Heart right ventricle (tissue), 16 donors: ENCODE measurements around the gene TAOK2. TPM values are rescaled to one million over a fixed set of nuclear protein-coding genes. Genes with fewer than 3 reads are reported as not detected.
"Not testable (repeated sequence)": the region's sequence is repeated elsewhere in the genome, so short reads cannot be mapped to it uniquely, and the experiment has no call there.

Experiments used
- ATAC-seq, 8 donors: fragments of 200-7000 bp; cut with Tn5 transposase; one replicate each; pipeline ENCODE4 v1.9.1; 2020; ENCODE audit warnings: mild to moderate bottlenecking in 8 of 8, moderate library complexity in 8 of 8, moderate number of reproducible peaks in 1 of 8
- DNase-seq, 2 donors: peaks; one replicate each; pipeline ENCODE4 v3.0.0-alpha.2; 2020
- H3K27ac ChIP-seq, 10 donors: fragments of 200-600 bp; sonication (generic) in 2 of 10; one replicate each; pipeline versions ENCODE4 v1.5.0 to v1.8.0; 2020 to 2022; ENCODE audit warnings: mild to moderate bottlenecking in 3 of 10
- H3K27me3 ChIP-seq, 7 donors: fragments of 200-600 bp; one replicate each; pipeline ENCODE4 v1.8.0; 2021 to 2022; ENCODE audit warnings: mild to moderate bottlenecking in 2 of 7
- H3K36me3 ChIP-seq, 9 donors: fragments of 200-600 bp; sonication (generic) in 1 of 9; one replicate each; pipeline versions ENCODE4 v1.5.0 to v1.8.0; 2020 to 2022; ENCODE audit warnings: mild to moderate bottlenecking in 2 of 9
- H3K4me1 ChIP-seq, 9 donors: fragments of 200-600 bp; sonication (generic) in 1 of 9; one replicate each; pipeline versions ENCODE4 v1.5.0 to v1.8.0; 2020 to 2022; ENCODE audit warnings: mild to moderate bottlenecking in 4 of 9
- H3K4me3 ChIP-seq, 10 donors: fragments of 200-600 bp; sonication (generic) in 2 of 10; one replicate each; pipeline versions ENCODE4 v1.5.0 to v1.8.0; 2020 to 2022; ENCODE audit warnings: mild to moderate bottlenecking in 7 of 10, moderate library complexity in 2 of 10
- H3K9me3 ChIP-seq, 11 donors: fragments of 200-600 bp in 10 of 11; sonication (generic) in 2 of 11; one replicate each; pipeline versions ENCODE4 v1.5.0 to v1.8.0; 2013 to 2022; ENCODE audit warnings: mild to moderate bottlenecking in 2 of 11, control low read depth in 1 of 11, moderate library complexity in 1 of 11
- WGBS, 2 donors: extraction: QIAGEN DNeasy Blood & Tissue Kit; methylation state at CpG; one replicate each; pipeline ENCODE4 v1.1.7; 2013; ENCODE audit warnings: inconsistent platforms in 1 of 2; 5-methylcytosine and 5-hydroxymethylcytosine counted together
- intact Hi-C, 10 donors: fragments of 100-400 bp; cut with DNase I; formaldehyde crosslinking; loops; one replicate each; pipeline versions ENCODE4 v1.11.1 to v1.14.2; 2022
- polyA plus RNA-seq, 2 donors: library from polyadenylated mRNA; stranded (reverse); fragments of 200-250 nt; gene quantifications; one replicate each; pipeline ENCODE4 v1.2.3, GENCODE V29; 2013
- total RNA-seq, 10 donors: library from RNA; stranded (reverse); fragmentation: NEBNext Ultra II Directional in 3 of 10; extraction: Animal tissue kit (Norgen Biotek cat#: 25700) in 3 of 10; gene quantifications; one replicate each; pipeline versions ENCODE4 v1.2.1 to v1.2.4, GENCODE V29; 2021 to 2023
- TF ChIP-seq, protein P1 (sequence below), 9 donors: fragments of 200-600 bp; sonication (generic) in 2 of 9; IDR thresholded peaks; one replicate each; pipeline versions ENCODE4 v1.5.0 to v1.8.0; 2021 to 2022; ENCODE audit warnings: antibody characterized with exemption in 9 of 9, mild to moderate bottlenecking in 5 of 9, moderate library complexity in 1 of 9
- donor health status: Arrhythmogenic right ventricular cardiomyopathy.
- donor health status: ischemic (EF 13 %, LVEDD 7.1; RV severe dilation, severe dysfunction).
- donor health status: healthy with polysubstance abuse.
- donor health status: DM: no; HTN: yes; CAD: no.
- donor health status: DM: no; HTN: no; CAD: no.
- donor health status: ischemic (EF 25% LVEDD 6.9; RV normal size, moderate dysfunction).
- donor health status: ischemic (EF 25% LVEDD 5.7; RV mildly dilated, moderate dysfunction).
- donor health status: healthy.
- donor health status: DM: yes; HTN: yes; CAD: no.
- donor health status: Ischemic cardiomyopathy.
- donor health status: ischemic (EF 35%, LVEDD 5.7; RV mildly dilated, moderate dysfunction).
- donor health status: nonischemic (EF 11% LVEDD 7.7; RV severe dilation, severe dysfunction).
- donor health status: DM: yes; HTN: yes; CAD: no.
- donor health status: PGD.
- donor health status: ischemic (EF 29% LVEDD 5.4; RV normal size, mild dysfunction).
- donor health status: nonischemic (EF 23%, LVEDD 6.1; RV moderate dilation, normal function).

Gene TAOK2
- total and polyA plus RNA-seq, 12 donors = 27.0 to 50.4 (median 32.7) TPM

- intact Hi-C loops = loop anchor here in 7 of 10 donors (5.0 to 10.0 kb wide), 6 partner anchors 36 to 81 kb away; partner anchors contain the start of genes TAOK2 (in 2 of the 7), TMEM219 (in 2 of the 7), HIRIP3 (in 1 of the 7) and INO80E (in 1 of the 7)
- WGBS, 2 donors = 1% methylated on average over 12 of the region's 12 CpGs
- peak overlapping the region; percentile 18 to 92 (median 88) for H3K27ac ChIP-seq
Observed at GRCh38 chr16:29926711-29927052, 47.0 kb upstream of the TAOK2 start.

DNA sequence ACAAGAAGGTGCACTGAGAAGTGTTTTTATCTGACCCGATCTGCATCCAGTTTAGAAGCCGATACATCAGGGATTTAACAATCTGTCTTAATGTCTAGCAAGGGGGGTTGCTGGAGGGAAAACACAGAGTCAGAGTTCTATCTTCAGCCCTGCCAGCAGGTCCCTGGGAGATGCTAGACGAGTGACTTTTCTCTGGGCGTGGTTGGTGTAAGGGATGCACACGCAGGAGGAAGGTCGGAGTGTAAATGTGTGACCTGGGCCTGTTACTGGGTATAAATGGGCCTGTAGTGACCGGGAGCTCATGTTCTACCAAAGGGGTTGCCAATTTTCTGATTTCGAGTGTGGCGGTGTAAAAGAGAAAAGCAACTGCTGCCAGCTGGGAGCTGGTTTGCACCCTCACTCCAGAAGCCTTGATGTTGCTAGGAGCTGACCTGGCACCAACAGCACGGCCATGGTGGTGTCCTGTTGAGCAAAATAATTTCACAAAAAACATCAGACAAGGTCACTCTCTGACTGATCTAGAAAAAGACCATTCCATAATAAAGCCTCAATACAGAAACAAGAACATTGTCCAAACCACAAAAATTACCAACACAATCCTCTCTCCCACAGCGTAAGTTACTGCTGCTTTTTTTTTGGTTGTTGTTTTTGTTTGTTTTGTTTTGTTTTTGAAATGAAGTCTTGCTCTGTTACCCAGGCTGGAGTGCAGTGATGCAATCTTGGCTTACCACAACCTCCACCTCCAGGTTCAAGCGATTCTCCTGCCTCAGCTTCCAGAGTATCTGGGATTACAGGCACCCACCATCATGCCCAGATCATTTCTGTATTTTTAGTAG, 46.4 kb upstream of the TAOK2 start:
- peak overlapping the region in 9 of 10 donors; percentile 76 to 92 (median 88) for H3K27ac ChIP-seq
- no peaks in the 10 kb centered on the region for H3K9me3 ChIP-seq
- TF ChIP-seq, protein P1, sequence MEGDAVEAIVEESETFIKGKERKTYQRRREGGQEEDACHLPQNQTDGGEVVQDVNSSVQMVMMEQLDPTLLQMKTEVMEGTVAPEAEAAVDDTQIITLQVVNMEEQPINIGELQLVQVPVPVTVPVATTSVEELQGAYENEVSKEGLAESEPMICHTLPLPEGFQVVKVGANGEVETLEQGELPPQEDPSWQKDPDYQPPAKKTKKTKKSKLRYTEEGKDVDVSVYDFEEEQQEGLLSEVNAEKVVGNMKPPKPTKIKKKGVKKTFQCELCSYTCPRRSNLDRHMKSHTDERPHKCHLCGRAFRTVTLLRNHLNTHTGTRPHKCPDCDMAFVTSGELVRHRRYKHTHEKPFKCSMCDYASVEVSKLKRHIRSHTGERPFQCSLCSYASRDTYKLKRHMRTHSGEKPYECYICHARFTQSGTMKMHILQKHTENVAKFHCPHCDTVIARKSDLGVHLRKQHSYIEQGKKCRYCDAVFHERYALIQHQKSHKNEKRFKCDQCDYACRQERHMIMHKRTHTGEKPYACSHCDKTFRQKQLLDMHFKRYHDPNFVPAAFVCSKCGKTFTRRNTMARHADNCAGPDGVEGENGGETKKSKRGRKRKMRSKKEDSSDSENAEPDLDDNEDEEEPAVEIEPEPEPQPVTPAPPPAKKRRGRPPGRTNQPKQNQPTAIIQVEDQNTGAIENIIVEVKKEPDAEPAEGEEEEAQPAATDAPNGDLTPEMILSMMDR (IDR thresholded peaks at IDR 0.05) = no peak
- no peak for DNase-seq
- no peak for ATAC-seq
- WGBS, 2 donors = 70 to 71% methylated on average over 12 of the region's 12 CpGs
- peak overlapping the region in 9 of 10 donors; percentile 83 to 100 (median 95) for H3K4me3 ChIP-seq
- H3K27me3 ChIP-seq = no peaks in the 10 kb centered on the region
- peaks cover 0 to 14% (median 4%) of the 10 kb centered on the region in 9 donors for H3K36me3 ChIP-seq
- intact Hi-C loops = loop anchor here in 7 of 10 donors (5.0 to 10.0 kb wide), 6 partner anchors 35 to 80 kb away; partner anchors contain the start of genes TAOK2 (in 2 of the 7), TMEM219 (in 2 of the 7), HIRIP3 (in 1 of the 7) and INO80E (in 1 of the 7)
- peaks cover 2 to 31% (median 23%) of the 10 kb centered on the region in 9 donors for H3K4me1 ChIP-seq

More at GRCh38 chr16:29926711-29927052, 47.0 kb upstream of the TAOK2 start:
- DNase-seq (no peak), ATAC-seq (peak in 7 of 8 donors; percentile 28 to 76 (median 53))
- TF ChIP-seq, protein P1 (IDR thresholded peaks at IDR 0.05) = no peak
- H3K4me1 ChIP-seq = peaks cover 2 to 31% (median 23%) of the 10 kb centered on the region in 9 donors
- peak overlapping the region; percentile 83 to 100 (median 94) for H3K4me3 ChIP-seq
- H3K27me3 ChIP-seq = no peaks in the 10 kb centered on the region
- H3K9me3 ChIP-seq = no peaks in the 10 kb centered on the region
- peaks cover 0 to 20% (median 7%) of the 10 kb centered on the region in 9 donors for H3K36me3 ChIP-seq

DNA sequence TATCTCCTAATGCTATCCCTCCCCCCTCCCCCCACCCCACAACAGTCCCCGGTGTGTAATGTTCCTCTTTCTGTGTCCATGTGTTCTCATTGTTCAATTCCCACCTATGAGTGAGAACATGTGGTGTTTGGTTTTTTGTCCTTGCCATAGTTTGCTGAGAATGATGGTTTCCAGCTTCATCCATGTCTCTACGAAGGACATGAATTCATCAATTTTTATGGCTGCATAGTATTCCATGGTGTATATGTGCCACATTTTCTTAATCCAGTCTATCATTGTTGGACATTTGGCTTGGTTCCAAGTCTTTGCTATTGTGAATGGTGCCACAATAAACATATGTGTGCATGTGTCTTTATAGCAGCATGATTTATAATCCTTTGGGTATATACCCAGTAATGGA, 41.9 kb upstream of the TAOK2 start:
- H3K27ac ChIP-seq, ATAC-seq, H3K9me3 ChIP-seq, DNase-seq, H3K27me3 ChIP-seq, H3K4me3 ChIP-seq, H3K4me1 ChIP-seq, H3K36me3 ChIP-seq: not testable (repeated sequence)
- intact Hi-C loops = loop anchor here in 1 of 10 donors (10.0 kb wide), 1 partner anchor 83 kb away; the partner anchor contains the start of gene DOC2A
- WGBS, 2 donors = 88 to 95% methylated on average over 2 of the region's 2 CpGs

DNA sequence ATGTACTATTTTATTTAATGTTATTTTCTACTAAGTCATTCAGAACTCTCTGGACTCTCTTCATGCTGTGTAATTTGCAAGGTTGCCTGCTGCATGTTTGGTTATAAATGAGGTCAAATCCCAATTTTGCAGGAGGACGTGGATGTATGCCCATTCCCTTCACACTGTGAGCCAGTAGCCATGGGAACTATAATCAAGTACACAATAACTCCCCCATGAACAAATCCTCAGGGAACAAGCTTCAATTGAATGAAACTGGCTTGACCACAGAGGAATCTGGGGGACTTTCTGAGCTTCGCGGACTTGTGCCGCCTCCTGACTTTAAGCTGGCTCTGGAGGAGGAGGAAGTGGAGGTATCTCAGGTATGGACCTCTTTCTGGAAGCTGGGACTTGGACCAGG, 33.0 kb upstream of the TAOK2 start:
- WGBS, 2 donors = 41 to 53% methylated on average over 4 of the region's 4 CpGs
- DNase-seq (no peak), ATAC-seq (no peak)
- Histone ChIP-seq H3K27me3 (peaks cover 0 to 6% (median 0%) of the 10 kb centered on the region in 7 donors), H3K9me3 (peaks cover 0 to 7% (median 0%) of the 10 kb centered on the region in 11 donors), H3K4me3 (no peak overlapping the region), H3K36me3 (no peaks in the 10 kb centered on the region), H3K4me1 (peaks cover 0 to 13% (median 0%) of the 10 kb centered on the region in 9 donors), H3K27ac (no peak overlapping the region)
- intact Hi-C loops = no loop called here
- TF ChIP-seq, protein P1 (IDR thresholded peaks at IDR 0.05) = no peak
